Lower lobe of right lung (tissue), 2 donors: ENCODE measurements around the gene RUNX1. TPM values are rescaled to one million over a fixed set of nuclear protein-coding genes. Genes with fewer than 3 reads are reported as not detected.

Source experiments
- ATAC-seq, 2 donors: fragments of 200-7000 bp; cut with Tn5 transposase; one replicate each; pipeline ENCODE4 v1.9.1; 2020 to 2022; ENCODE audit warnings: mild to moderate bottlenecking in 2 of 2, moderate library complexity in 2 of 2
- DNase-seq: peaks from one replicate; pipeline ENCODE4 v3.0.0-alpha.2; 2020
- H3K27ac ChIP-seq: fragments of 200-600 bp; one replicate; pipeline ENCODE4 v1.8.0; 2022
- H3K27me3 ChIP-seq: fragments of 200-600 bp; one replicate; pipeline ENCODE4 v1.8.0; 2022; ENCODE audit warnings: low read depth
- H3K36me3 ChIP-seq: fragments of 200-600 bp; one replicate; pipeline ENCODE4 v1.8.0; 2022; ENCODE audit warnings: mild to moderate bottlenecking
- H3K4me1 ChIP-seq: fragments of 200-600 bp; one replicate; pipeline ENCODE4 v1.8.0; 2022
- H3K4me3 ChIP-seq: fragments of 200-600 bp; one replicate; pipeline ENCODE4 v1.8.0; 2022; ENCODE audit warnings: mild to moderate bottlenecking
- H3K9me3 ChIP-seq: fragments of 200-600 bp; one replicate; pipeline ENCODE4 v1.8.0; 2022
- intact Hi-C: fragments of 100-400 bp; cut with DNase I; formaldehyde crosslinking; loops from one replicate; pipeline ENCODE4 v1.11.0; 2022
- total RNA-seq: library from RNA; stranded (reverse); fragmentation: NEBNext Ultra II Directional; extraction: Animal tissue kit (Norgen Biotek cat#: 25700); gene quantifications from one replicate; pipeline ENCODE4 v1.2.1, GENCODE V29; 2021
- TF ChIP-seq, protein P1 (sequence below): fragments of 200-600 bp; IDR thresholded peaks from one replicate; pipeline ENCODE4 v1.8.0; 2022; ENCODE audit warnings: antibody characterized with exemption, mild to moderate bottlenecking
- donor health status: DM: no; HTN: yes; CAD: no; lungs with severe emphysema.

RUNX1 gene
- total RNA-seq, 1 donor from 2014 or later: 110 TPM

- no peaks in the 10 kb centered on the region for H3K9me3 ChIP-seq
- peak; percentile 63 for DNase-seq
- peak overlapping the region; percentile 74 for H3K27ac ChIP-seq
- intact Hi-C loops: no loop called here
- H3K4me1 ChIP-seq: peaks cover 55% of the 10 kb centered on the region
- TF ChIP-seq, protein P1, sequence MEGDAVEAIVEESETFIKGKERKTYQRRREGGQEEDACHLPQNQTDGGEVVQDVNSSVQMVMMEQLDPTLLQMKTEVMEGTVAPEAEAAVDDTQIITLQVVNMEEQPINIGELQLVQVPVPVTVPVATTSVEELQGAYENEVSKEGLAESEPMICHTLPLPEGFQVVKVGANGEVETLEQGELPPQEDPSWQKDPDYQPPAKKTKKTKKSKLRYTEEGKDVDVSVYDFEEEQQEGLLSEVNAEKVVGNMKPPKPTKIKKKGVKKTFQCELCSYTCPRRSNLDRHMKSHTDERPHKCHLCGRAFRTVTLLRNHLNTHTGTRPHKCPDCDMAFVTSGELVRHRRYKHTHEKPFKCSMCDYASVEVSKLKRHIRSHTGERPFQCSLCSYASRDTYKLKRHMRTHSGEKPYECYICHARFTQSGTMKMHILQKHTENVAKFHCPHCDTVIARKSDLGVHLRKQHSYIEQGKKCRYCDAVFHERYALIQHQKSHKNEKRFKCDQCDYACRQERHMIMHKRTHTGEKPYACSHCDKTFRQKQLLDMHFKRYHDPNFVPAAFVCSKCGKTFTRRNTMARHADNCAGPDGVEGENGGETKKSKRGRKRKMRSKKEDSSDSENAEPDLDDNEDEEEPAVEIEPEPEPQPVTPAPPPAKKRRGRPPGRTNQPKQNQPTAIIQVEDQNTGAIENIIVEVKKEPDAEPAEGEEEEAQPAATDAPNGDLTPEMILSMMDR: no peak
- peak; percentile 46 to 54 for ATAC-seq
- no peak overlapping the region for H3K4me3 ChIP-seq
- H3K27me3 ChIP-seq: no peaks in the 10 kb centered on the region
- peaks cover 43% of the 10 kb centered on the region for H3K36me3 ChIP-seq
These were observed 213.6 kb downstream of the RUNX1 start for GRCh38 chr21:34835526-34835925.

DNA sequence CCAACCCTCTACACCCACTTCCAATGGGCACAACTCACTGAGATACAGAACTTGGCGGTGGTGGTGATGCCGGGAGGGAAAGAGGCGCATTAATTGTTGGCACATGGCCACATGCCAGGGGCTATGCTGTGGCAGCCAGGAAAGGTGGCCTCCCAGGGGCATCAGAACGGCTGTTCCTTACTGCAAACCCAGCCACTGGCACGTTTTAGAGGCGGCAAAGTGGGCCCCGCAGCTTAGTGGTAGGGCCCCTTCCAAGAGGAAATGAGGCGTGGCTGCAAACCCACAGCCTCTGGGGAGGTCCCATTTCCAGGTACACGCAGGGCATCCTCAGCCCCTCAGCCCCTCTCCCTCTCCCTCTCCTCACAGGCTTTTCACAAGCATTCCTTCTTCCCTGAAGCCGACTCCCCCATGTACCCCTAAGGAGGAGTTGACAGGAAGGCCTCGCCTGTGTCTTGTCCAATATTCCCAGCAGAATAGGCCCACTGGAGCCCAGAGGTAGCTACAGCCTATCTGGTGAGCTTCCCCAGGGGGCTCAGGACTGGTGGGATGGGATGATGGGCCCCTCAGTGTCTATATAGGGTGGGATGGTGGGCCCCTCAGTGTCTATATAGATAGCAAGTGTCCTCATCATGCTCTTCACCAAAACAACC lies 214.1 kb downstream of the RUNX1 start:
- no peak for ATAC-seq
- Histone ChIP-seq H3K36me3 (peaks cover 37% of the 10 kb centered on the region), H3K4me1 (peaks cover 49% of the 10 kb centered on the region), H3K27ac (peak overlapping the region; percentile 74), H3K9me3 (no peaks in the 10 kb centered on the region), H3K4me3 (no peak overlapping the region), H3K27me3 (no peaks in the 10 kb centered on the region)
- intact Hi-C loops: no loop called here
- TF ChIP-seq, protein P1: no peak
- DNase-seq: no peak

DNA sequence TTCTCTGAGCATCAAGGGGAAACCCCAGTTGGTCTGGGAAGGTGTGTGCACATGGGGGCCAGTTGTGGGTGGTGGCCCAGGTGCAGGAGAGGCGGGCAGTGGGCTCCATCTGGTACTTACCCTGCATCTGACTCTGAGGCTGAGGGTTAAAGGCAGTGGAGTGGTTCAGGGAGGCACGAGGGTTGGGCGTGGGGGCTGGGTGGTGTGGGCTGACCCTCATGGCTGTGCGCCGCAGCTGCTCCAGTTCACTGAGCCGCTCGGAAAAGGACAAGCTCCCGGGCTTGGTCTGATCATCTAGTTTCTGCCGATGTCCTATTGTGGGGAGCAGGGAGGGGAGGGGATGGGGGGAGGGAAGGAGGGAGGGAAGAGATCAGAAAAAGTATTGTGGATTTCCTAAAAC lies 214.8 kb downstream of the RUNX1 start:
- DNase-seq (no peak), ATAC-seq (no peak)
- TF ChIP-seq, protein P1: no peak
- Histone ChIP-seq H3K36me3 (peaks cover 35% of the 10 kb centered on the region), H3K9me3 (no peaks in the 10 kb centered on the region), H3K4me3 (no peak overlapping the region), H3K27ac (peak overlapping the region; percentile 74), H3K27me3 (no peaks in the 10 kb centered on the region), H3K4me1 (peaks cover 44% of the 10 kb centered on the region)
- intact Hi-C loops: no loop called here

- TF ChIP-seq, protein P1: no peak
- Histone ChIP-seq H3K27ac (no peak overlapping the region), H3K4me3 (no peak overlapping the region), H3K36me3 (peaks cover 38% of the 10 kb centered on the region), H3K27me3 (no peaks in the 10 kb centered on the region), H3K4me1 (peaks cover 45% of the 10 kb centered on the region), H3K9me3 (no peaks in the 10 kb centered on the region)
- no peak for DNase-seq
- no peak for ATAC-seq
- intact Hi-C loops: no loop called here
These were observed 215.6 kb downstream of the RUNX1 start for GRCh38 chr21:34833465-34833864.

- peaks cover 32% of the 10 kb centered on the region for H3K4me1 ChIP-seq
- no peak for ATAC-seq
- peaks cover 62% of the 10 kb centered on the region for H3K36me3 ChIP-seq
- H3K27me3 ChIP-seq: no peaks in the 10 kb centered on the region
- H3K9me3 ChIP-seq: no peaks in the 10 kb centered on the region
- TF ChIP-seq, protein P1: no peak
- no peak for DNase-seq
- H3K4me3 ChIP-seq: no peak overlapping the region
- intact Hi-C loops: no loop called here
- H3K27ac ChIP-seq: no peak overlapping the region
These were observed 218.5 kb downstream of the RUNX1 start for GRCh38 chr21:34830386-34831170.
